Activated B cell treated with CpG ODN at 0.5 μM for 24 hours (primary cell): Measurements from ENCODE around the gene GUCY2F. TPM values are rescaled to one million over a fixed set of nuclear protein-coding genes. Genes with fewer than 3 reads are reported as not detected.

Experiments used
- ATAC-seq: fragments of 200-7000 bp; cut with Tn5 transposase; one replicate; pipeline ENCODE4 v1.10.0; 2021; ENCODE audit warnings: low read depth, mild to moderate bottlenecking, moderate library complexity
- CTCF ChIA-PET: fragments of 350-600 bp; sonication (Branson Sonifier 250); formaldehyde crosslinking; loops from one replicate; lab custom pipeline; 2021; ENCODE audit warnings: antibody characterized with exemption; lab: Charles Lee
- POLR2A ChIA-PET: fragments of 350-600 bp; sonication (Branson Sonifier 250); formaldehyde crosslinking; loops from one replicate; lab custom pipeline; 2021; ENCODE audit warnings: antibody characterized with exemption; lab: Charles Lee
- DNase-seq: peaks from one replicate; pipeline ENCODE4 v3.0.0; 2022
- H3K27ac Mint-ChIP-seq: one replicate; pipeline ENCODE4 v1.8.0; 2020; ENCODE audit warnings: mixed read lengths
- H3K27me3 Mint-ChIP-seq: one replicate; pipeline ENCODE4 v1.8.0; 2021; ENCODE audit warnings: mixed read lengths
- H3K36me3 Mint-ChIP-seq: one replicate; pipeline ENCODE4 v1.8.0; 2021; ENCODE audit warnings: low read depth, mixed read lengths
- H3K4me1 Mint-ChIP-seq: one replicate; pipeline ENCODE4 v1.8.0; 2021; ENCODE audit warnings: mixed read lengths
- H3K4me3 Mint-ChIP-seq: one replicate; pipeline ENCODE4 v1.8.0; 2020; ENCODE audit warnings: mild to moderate bottlenecking, mixed read lengths
- H3K9me3 Mint-ChIP-seq: one replicate; pipeline ENCODE4 v1.8.0; 2020; ENCODE audit warnings: mixed read lengths
- CTCF ChIP-seq: fragments of 200-600 bp; IDR thresholded peaks from one replicate; pipeline ENCODE4 v1.8.0; 2022; ENCODE audit warnings: antibody characterized with exemption, mild to moderate bottlenecking
- intact Hi-C: fragments of 100-400 bp; cut with micrococcal nuclease; formaldehyde crosslinking; loops from one replicate; pipeline ENCODE4 v1.15.1; 2024
- total RNA-seq: library from RNA; stranded (reverse); gene quantifications from 2 replicates; pipeline ENCODE4 v1.2.3, GENCODE V29; 2022

The GUCY2F gene
- total RNA-seq, 1 donor from 2014 or later: not detected

GRCh38 chrX:109441266-109441665 is 40.6 kb downstream of the GUCY2F start:
- no peaks in the 10 kb centered on the region for H3K36me3 Mint-ChIP-seq
- ATAC-seq: no peak
- CTCF ChIA-PET: no interaction called here
- no peaks in the 10 kb centered on the region for H3K4me1 Mint-ChIP-seq
- DNase-seq: no peak
- H3K9me3 Mint-ChIP-seq: no peaks in the 10 kb centered on the region
- intact Hi-C loops: no loop called here
- H3K27me3 Mint-ChIP-seq: no peaks in the 10 kb centered on the region
- POLR2A ChIA-PET: no interaction called here
- H3K4me3 Mint-ChIP-seq: no peak overlapping the region
- no peak overlapping the region for H3K27ac Mint-ChIP-seq
- TF ChIP-seq CTCF: no peak

GRCh38 chrX:109440475-109440874 is 41.4 kb downstream of the GUCY2F start:
- Mint-ChIP-seq H3K9me3 (no peaks in the 10 kb centered on the region), H3K36me3 (no peaks in the 10 kb centered on the region), H3K4me3 (no peak overlapping the region), H3K27ac (no peak overlapping the region), H3K27me3 (no peaks in the 10 kb centered on the region), H3K4me1 (no peaks in the 10 kb centered on the region)
- intact Hi-C loops: no loop called here
- DNase-seq (no peak), ATAC-seq (no peak)
- no peak for TF ChIP-seq CTCF
- CTCF ChIA-PET: no interaction called here
- POLR2A ChIA-PET: no interaction called here

- Mint-ChIP-seq H3K36me3 (no peaks in the 10 kb centered on the region), H3K4me1 (no peaks in the 10 kb centered on the region), H3K4me3 (no peak overlapping the region), H3K9me3 (no peaks in the 10 kb centered on the region), H3K27me3 (peaks cover 2% of the 10 kb centered on the region), H3K27ac (no peak overlapping the region)
- ATAC-seq (no peak), DNase-seq (no peak)
- TF ChIP-seq CTCF: no peak
- POLR2A ChIA-PET: no interaction called here
- intact Hi-C loops: no loop called here
- CTCF ChIA-PET: no interaction called here
These were observed 72.7 kb downstream of the GUCY2F start for GRCh38 chrX:109409181-109409580.

- Mint-ChIP-seq H3K9me3 (no peaks in the 10 kb centered on the region), H3K4me1 (no peaks in the 10 kb centered on the region), H3K27me3 (peaks cover 2% of the 10 kb centered on the region), H3K4me3 (no peak overlapping the region), H3K27ac (no peak overlapping the region), H3K36me3 (no peaks in the 10 kb centered on the region)
- no peak for DNase-seq
- TF ChIP-seq CTCF: no peak
- no peak for ATAC-seq
- ChIA-PET POLR2A (no interaction called here), CTCF (no interaction called here)
- intact Hi-C loops: no loop called here
These were observed 78.0 kb downstream of the GUCY2F start for GRCh38 chrX:109403922-109404321.

- H3K27me3 Mint-ChIP-seq: no peaks in the 10 kb centered on the region
- H3K36me3 Mint-ChIP-seq: no peaks in the 10 kb centered on the region
- DNase-seq (no peak), ATAC-seq (no peak)
- no peak overlapping the region for H3K27ac Mint-ChIP-seq
- no peak overlapping the region for H3K4me3 Mint-ChIP-seq
- TF ChIP-seq CTCF: no peak
- H3K9me3 Mint-ChIP-seq: no peaks in the 10 kb centered on the region
- ChIA-PET CTCF (no interaction called here), POLR2A (no interaction called here)
- H3K4me1 Mint-ChIP-seq: no peaks in the 10 kb centered on the region
- intact Hi-C loops: no loop called here
These were observed 82.1 kb downstream of the GUCY2F start for GRCh38 chrX:109399831-109400230.
